Smooth muscle cell (in vitro differentiated cells): ENCODE measurements around the gene MYO5A. TPM values are rescaled to one million over a fixed set of nuclear protein-coding genes. Genes with fewer than 3 reads are reported as not detected.

Source experiments
- DNase-seq: peaks from one replicate; lab custom pipeline; 2025; ENCODE audit not compliant: unreplicated experiment; lab: John Stamatoyannopoulos, UW
- H2AFZ ChIP-seq: fragments of 200-600 bp; sonication (generic); 2 replicates; pipeline ENCODE4 v1.6.0; 2016; ENCODE audit warnings: antibody characterized with exemption, low read depth, mild to moderate bottlenecking
- H3F3A ChIP-seq: fragments of 200-600 bp; sonication (generic); 2 replicates; pipeline ENCODE4 v1.6.0; 2017; ENCODE audit warnings: antibody characterized with exemption, low read depth
- H3K27ac ChIP-seq: fragments of 200-600 bp; sonication (generic); 2 replicates; pipeline ENCODE4 v1.5.1; 2016; ENCODE audit warnings: low read depth, mild to moderate bottlenecking
- H3K27me3 ChIP-seq: fragments of 200-600 bp; sonication (generic); 2 replicates; pipeline ENCODE4 v1.6.1; 2016; ENCODE audit warnings: low read depth, mild to moderate bottlenecking
- H3K36me3 ChIP-seq: fragments of 200-600 bp; sonication (generic); 2 replicates; pipeline ENCODE4 v1.5.1; 2016; ENCODE audit warnings: low read depth
- H3K4me1 ChIP-seq: fragments of 200-600 bp; sonication (generic); 2 replicates; pipeline ENCODE4 v1.5.1; 2016; ENCODE audit warnings: low read depth
- H3K4me2 ChIP-seq: fragments of 200-600 bp; sonication (generic); 2 replicates; pipeline ENCODE4 v1.6.0; 2016; ENCODE audit warnings: mild to moderate bottlenecking
- H3K4me3 ChIP-seq: fragments of 200-600 bp; sonication (generic); 2 replicates; pipeline ENCODE4 v1.5.1; 2016; ENCODE audit warnings: mild to moderate bottlenecking
- H3K79me2 ChIP-seq: fragments of 200-600 bp; sonication (generic); 2 replicates; pipeline ENCODE4 v1.6.0; 2016; ENCODE audit warnings: low read depth, mild to moderate bottlenecking
- H3K9ac ChIP-seq: fragments of 200-600 bp; sonication (generic); 2 replicates; pipeline ENCODE4 v1.6.0; 2016; ENCODE audit warnings: low read depth
- H3K9me3 ChIP-seq: fragments of 200-600 bp; sonication (generic); replicated peaks from 2 replicates; pipeline ENCODE4 v1.5.1; 2016; ENCODE audit warnings: low read depth
- H4K20me1 ChIP-seq: fragments of 200-600 bp; sonication (generic); 2 replicates; pipeline ENCODE4 v1.6.0; 2016; ENCODE audit warnings: low read depth
- WGBS: methylation state at CpG from one replicate; pipeline ENCODE4 v1.1.7; 2016; ENCODE audit warnings: low lambda C conversion rate; 5-methylcytosine and 5-hydroxymethylcytosine counted together
- polyA plus RNA-seq: library from polyadenylated mRNA; unstranded; fragments of >200 nt; fragmentation: Nextera tagmentation; extraction: Ambion mirVana; gene quantifications from 2 replicates; pipeline ENCODE4 v1.2.1, GENCODE V29; 2016
- total RNA-seq: library from RNA; depleted of rRNA; stranded (reverse); fragments of >200 nt; gene quantifications from 2 replicates; pipeline ENCODE4 v1.2.3, GENCODE V29; 2014
- TF ChIP-seq, protein P1 (sequence below): fragments of 200-600 bp; sonication (generic); IDR thresholded peaks from 2 replicates; pipeline ENCODE4 v1.5.1; 2017; ENCODE audit warnings: borderline replicate concordance, mild to moderate bottlenecking, antibody characterized with exemption; ENCODE audit not compliant: insufficient read depth, poor library complexity, severe bottlenecking

Gene MYO5A
- total and polyA plus RNA-seq, 2 experiments from 2014 or later = 29.4 to 68.8 TPM

- peak overlapping the region; percentile 27 for H3K27ac ChIP-seq
Observed at GRCh38 chr15:52496776-52497470, 31.8 kb downstream of the MYO5A start.

GRCh38 chr15:52496175-52496574 is 32.5 kb downstream of the MYO5A start:
- no peaks in the 10 kb centered on the region for H3K9me3 ChIP-seq
- H2AFZ ChIP-seq = no peak overlapping the region
- H3K27me3 ChIP-seq = no peaks in the 10 kb centered on the region
- TF ChIP-seq, protein P1, sequence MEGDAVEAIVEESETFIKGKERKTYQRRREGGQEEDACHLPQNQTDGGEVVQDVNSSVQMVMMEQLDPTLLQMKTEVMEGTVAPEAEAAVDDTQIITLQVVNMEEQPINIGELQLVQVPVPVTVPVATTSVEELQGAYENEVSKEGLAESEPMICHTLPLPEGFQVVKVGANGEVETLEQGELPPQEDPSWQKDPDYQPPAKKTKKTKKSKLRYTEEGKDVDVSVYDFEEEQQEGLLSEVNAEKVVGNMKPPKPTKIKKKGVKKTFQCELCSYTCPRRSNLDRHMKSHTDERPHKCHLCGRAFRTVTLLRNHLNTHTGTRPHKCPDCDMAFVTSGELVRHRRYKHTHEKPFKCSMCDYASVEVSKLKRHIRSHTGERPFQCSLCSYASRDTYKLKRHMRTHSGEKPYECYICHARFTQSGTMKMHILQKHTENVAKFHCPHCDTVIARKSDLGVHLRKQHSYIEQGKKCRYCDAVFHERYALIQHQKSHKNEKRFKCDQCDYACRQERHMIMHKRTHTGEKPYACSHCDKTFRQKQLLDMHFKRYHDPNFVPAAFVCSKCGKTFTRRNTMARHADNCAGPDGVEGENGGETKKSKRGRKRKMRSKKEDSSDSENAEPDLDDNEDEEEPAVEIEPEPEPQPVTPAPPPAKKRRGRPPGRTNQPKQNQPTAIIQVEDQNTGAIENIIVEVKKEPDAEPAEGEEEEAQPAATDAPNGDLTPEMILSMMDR = no peak
- no peak overlapping the region for H3K4me2 ChIP-seq
- peaks cover 81% of the 10 kb centered on the region for H3K79me2 ChIP-seq
- no peak overlapping the region for H3K4me3 ChIP-seq
- H3K4me1 ChIP-seq = peaks cover 19% of the 10 kb centered on the region
- no peaks in the 10 kb centered on the region for H3K36me3 ChIP-seq
- no peak for DNase-seq
- peaks cover 14% of the 10 kb centered on the region for H3F3A ChIP-seq
- H3K27ac ChIP-seq = peak overlapping the region; percentile 27
- WGBS = 69% methylated on average over 4 of the region's 4 CpGs
- H3K9ac ChIP-seq = no peak overlapping the region
- H4K20me1 ChIP-seq = peaks cover 9% of the 10 kb centered on the region

More at GRCh38 chr15:52496776-52497470, 31.8 kb downstream of the MYO5A start:
- Histone ChIP-seq H3K4me3 (no peak overlapping the region), H3K27me3 (no peaks in the 10 kb centered on the region), H3K9ac (no peak overlapping the region), H3K4me2 (peak overlapping the region; percentile 44), H3K79me2 (peaks cover 88% of the 10 kb centered on the region), H3K4me1 (peaks cover 14% of the 10 kb centered on the region), H2AFZ (no peak overlapping the region), H3K36me3 (no peaks in the 10 kb centered on the region), H3F3A (peaks cover 14% of the 10 kb centered on the region), H4K20me1 (peaks cover 9% of the 10 kb centered on the region), H3K9me3 (no peaks in the 10 kb centered on the region)
- WGBS = 64% methylated on average over 6 of the region's 6 CpGs
- TF ChIP-seq, protein P1 = no peak
- DNase-seq = no peak

- Histone ChIP-seq H3K4me3 (no peak overlapping the region), H4K20me1 (peaks cover 9% of the 10 kb centered on the region), H3K27ac (no peak overlapping the region), H2AFZ (no peak overlapping the region), H3K4me2 (no peak overlapping the region), H3F3A (peaks cover 24% of the 10 kb centered on the region), H3K79me2 (peaks cover 81% of the 10 kb centered on the region), H3K4me1 (peaks cover 23% of the 10 kb centered on the region), H3K36me3 (no peaks in the 10 kb centered on the region), H3K27me3 (no peaks in the 10 kb centered on the region), H3K9ac (no peak overlapping the region), H3K9me3 (no peaks in the 10 kb centered on the region)
- TF ChIP-seq, protein P1 = no peak
- no peak for DNase-seq
Observed at GRCh38 chr15:52495125-52495524, 33.6 kb downstream of the MYO5A start.

GRCh38 chr15:52493968-52494367 is 34.7 kb downstream of the MYO5A start:
- H4K20me1 ChIP-seq = peaks cover 9% of the 10 kb centered on the region
- H2AFZ ChIP-seq = no peak overlapping the region
- no peak for DNase-seq
- H3K79me2 ChIP-seq = peaks cover 81% of the 10 kb centered on the region
- H3K4me1 ChIP-seq = peaks cover 23% of the 10 kb centered on the region
- H3K27me3 ChIP-seq = no peaks in the 10 kb centered on the region
- no peak overlapping the region for H3K9ac ChIP-seq
- peak overlapping the region; percentile 88 for H3K27ac ChIP-seq
- H3K4me3 ChIP-seq = no peak overlapping the region
- WGBS = 88% methylated on average over 3 of the region's 3 CpGs
- H3F3A ChIP-seq = peaks cover 24% of the 10 kb centered on the region
- TF ChIP-seq, protein P1 = no peak
- H3K9me3 ChIP-seq = no peaks in the 10 kb centered on the region
- peak overlapping the region; percentile 63 for H3K4me2 ChIP-seq
- H3K36me3 ChIP-seq = no peaks in the 10 kb centered on the region
